MCF 10A (cell line): Measurements from ENCODE around the gene NAT16. TPM values are rescaled to one million over a fixed set of nuclear protein-coding genes. Genes with fewer than 3 reads are reported as not detected.

Experiments used
- BruUV-seq: library from RNA; stranded (reverse); fragments of 400-500 nt; replicated peaks from 2 replicates; lab custom pipeline; 2021; lab: Mats Ljungman, UMichigan
- CTCF ChIA-PET: fragments of 300-600 bp; sonication (Branson Sonifier 250); formaldehyde crosslinking; extraction: SDS; loops from one replicate; lab custom pipeline; 2021; ENCODE audit warnings: antibody characterized with exemption, inconsistent platforms; lab: Yijun Ruan, JAX
- POLR2A ChIA-PET: fragments of 300-600, 350-650 bp; sonication (Branson Sonifier 250); formaldehyde crosslinking; extraction: SDS; loops from one replicate; lab custom pipeline; 2020; ENCODE audit warnings: antibody characterized with exemption, inconsistent platforms; lab: Yijun Ruan, JAX
- DNase-seq: peaks from one replicate; pipeline ENCODE4 v3.0.0-alpha.2; 2018; ENCODE audit not compliant: unreplicated experiment
- H3K27ac Mint-ChIP-seq: one replicate; pipeline ENCODE4 v1.8.0; 2022; ENCODE audit warnings: mild to moderate bottlenecking, low read depth, mixed read lengths; ENCODE audit not compliant: unreplicated experiment
- H3K27me3 Mint-ChIP-seq: one replicate; pipeline ENCODE4 v1.8.0; 2022; ENCODE audit warnings: mixed read lengths; ENCODE audit not compliant: insufficient read depth, unreplicated experiment
- H3K36me3 Mint-ChIP-seq: one replicate; pipeline ENCODE4 v1.8.0; 2022; ENCODE audit warnings: mild to moderate bottlenecking, moderate library complexity, mixed read lengths; ENCODE audit not compliant: insufficient read depth, unreplicated experiment
- H3K4me1 Mint-ChIP-seq: one replicate; pipeline ENCODE4 v1.8.0; 2022; ENCODE audit warnings: mixed read lengths; ENCODE audit not compliant: insufficient read depth, unreplicated experiment
- H3K4me3 Mint-ChIP-seq: one replicate; pipeline ENCODE4 v1.8.0; 2022; ENCODE audit warnings: mild to moderate bottlenecking, moderate library complexity, mixed read lengths; ENCODE audit not compliant: unreplicated experiment
- H3K9me3 Mint-ChIP-seq: one replicate; pipeline ENCODE4 v1.8.0; 2022; ENCODE audit warnings: mixed read lengths; ENCODE audit not compliant: unreplicated experiment
- intact Hi-C: fragments of 100-400 bp; cut with micrococcal nuclease; formaldehyde crosslinking; loops from 2 replicates; pipeline ENCODE4 v1.14.1; 2022
- total RNA-seq: library from RNA; stranded (reverse); gene quantifications from 2 replicates; pipeline ENCODE4 v1.2.3, GENCODE V29; 2022
- TF ChIP-seq, protein P1 (sequence below): fragments of 200-600 bp; IDR thresholded peaks from one replicate; pipeline ENCODE4 v1.8.0; 2022; ENCODE audit warnings: antibody characterized with exemption, mild to moderate bottlenecking; ENCODE audit not compliant: unreplicated experiment

NAT16 gene
- total RNA-seq, 1 experiment from 2014 or later, result not detected

- no TSS peak for BruUV-seq
- POLR2A ChIA-PET, result interaction anchor here (0.6 to 3.1 kb wide), 35 partner anchors 9 to 1146 kb away, joined by 3 to 78 read pairs (median 5); partner anchors contain the start of genes AP1S1, FBXO24, FIS1 and LRCH4
- intact Hi-C loops, result loop anchor here (1.0 kb wide), 1 partner anchor 27 kb away; no protein-coding TSS in a partner anchor
These were observed 37.5 kb upstream of the NAT16 start, which contains the start of the genes PLOD3 and ZNHIT1 for GRCh38 chr7:101217388-101218235. PLOD3 (minus strand) TSS chr7:101217581; CDS start chr7:101217274, 307 bp downstream. ZNHIT1 (plus strand) TSS chr7:101218165; CDS start chr7:101218196, 31 bp downstream.

GRCh38 chr7:101216860-101217387, 36.8 kb upstream of the NAT16 start:
- peak; percentile 24 for DNase-seq
- H3K36me3 Mint-ChIP-seq, result peaks cover 47% of the 10 kb centered on the region
- H3K9me3 Mint-ChIP-seq, result no peaks in the 10 kb centered on the region
- TF ChIP-seq, protein P1, sequence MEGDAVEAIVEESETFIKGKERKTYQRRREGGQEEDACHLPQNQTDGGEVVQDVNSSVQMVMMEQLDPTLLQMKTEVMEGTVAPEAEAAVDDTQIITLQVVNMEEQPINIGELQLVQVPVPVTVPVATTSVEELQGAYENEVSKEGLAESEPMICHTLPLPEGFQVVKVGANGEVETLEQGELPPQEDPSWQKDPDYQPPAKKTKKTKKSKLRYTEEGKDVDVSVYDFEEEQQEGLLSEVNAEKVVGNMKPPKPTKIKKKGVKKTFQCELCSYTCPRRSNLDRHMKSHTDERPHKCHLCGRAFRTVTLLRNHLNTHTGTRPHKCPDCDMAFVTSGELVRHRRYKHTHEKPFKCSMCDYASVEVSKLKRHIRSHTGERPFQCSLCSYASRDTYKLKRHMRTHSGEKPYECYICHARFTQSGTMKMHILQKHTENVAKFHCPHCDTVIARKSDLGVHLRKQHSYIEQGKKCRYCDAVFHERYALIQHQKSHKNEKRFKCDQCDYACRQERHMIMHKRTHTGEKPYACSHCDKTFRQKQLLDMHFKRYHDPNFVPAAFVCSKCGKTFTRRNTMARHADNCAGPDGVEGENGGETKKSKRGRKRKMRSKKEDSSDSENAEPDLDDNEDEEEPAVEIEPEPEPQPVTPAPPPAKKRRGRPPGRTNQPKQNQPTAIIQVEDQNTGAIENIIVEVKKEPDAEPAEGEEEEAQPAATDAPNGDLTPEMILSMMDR, result peak; percentile 16
- H3K27me3 Mint-ChIP-seq, result no peaks in the 10 kb centered on the region
- intact Hi-C loops, result no loop called here
- H3K4me1 Mint-ChIP-seq, result peaks cover 25% of the 10 kb centered on the region
- peak overlapping the region; percentile 99 for H3K4me3 Mint-ChIP-seq
- peak overlapping the region; percentile 94 for H3K27ac Mint-ChIP-seq
- ChIA-PET CTCF (interaction anchor here (0.8 to 4.5 kb wide), 11 partner anchors 11 to 73 kb away, joined by 3 to 23 read pairs (median 4); partner anchors contain the start of gene FIS1), POLR2A (interaction anchor here (0.6 to 3.1 kb wide), 22 partner anchors 11 to 1146 kb away, joined by 3 to 78 read pairs (median 5); partner anchors contain the start of genes FIS1, SRRT, UFSP1 and VGF)
- BruUV-seq, result TSS peak; percentile 61

More at GRCh38 chr7:101217388-101218235, 37.5 kb upstream of the NAT16 start, which contains the start of the genes PLOD3 and ZNHIT1:
- Mint-ChIP-seq H3K36me3 (peaks cover 45% of the 10 kb centered on the region), H3K4me1 (peaks cover 29% of the 10 kb centered on the region), H3K27me3 (no peaks in the 10 kb centered on the region), H3K9me3 (no peaks in the 10 kb centered on the region), H3K4me3 (peak within 1 kb of the TSS; percentile 99), H3K27ac (peak within 1 kb of the TSS; percentile 94)
- DNase-seq, result peak; percentile 99
- CTCF ChIA-PET, result interaction anchor here (0.6 to 4.5 kb wide), 15 partner anchors 11 to 91 kb away, joined by 3 to 23 read pairs (median 4); partner anchors contain the start of genes FIS1 and MOGAT3
- TF ChIP-seq, protein P1, result no peak

- TF ChIP-seq, protein P1, result no peak
- Mint-ChIP-seq H3K9me3 (no peaks in the 10 kb centered on the region), H3K27me3 (no peaks in the 10 kb centered on the region), H3K36me3 (peaks cover 41% of the 10 kb centered on the region), H3K4me3 (peak overlapping the region; percentile 99), H3K27ac (peak overlapping the region; percentile 94), H3K4me1 (peaks cover 20% of the 10 kb centered on the region)
- no TSS peak for BruUV-seq
- CTCF ChIA-PET, result interaction anchor here (0.7 to 4.5 kb wide), 9 partner anchors 16 to 73 kb away, joined by 3 to 23 read pairs (median 4); partner anchors contain the start of gene FIS1
- POLR2A ChIA-PET, result interaction anchor here (0.6 to 3.1 kb wide), 10 partner anchors 10 to 788 kb away, joined by 3 to 78 read pairs (median 4); partner anchors contain the start of genes FIS1, VGF and ZCWPW1
- intact Hi-C loops, result no loop called here
- no peak for DNase-seq
These were observed 36.1 kb upstream of the NAT16 start for GRCh38 chr7:101216001-101216859.
